Tibial artery (tissue), 4 donors: ENCODE measurements around the gene CDYL2.

Experiments used
- DNase-seq, 2 donors: peaks; one replicate each; pipeline ENCODE4 v3.0.0-alpha.2; 2019
- H3K27ac ChIP-seq, 2 donors: fragments of 200-600 bp; sonication (generic) in 1 of 2; 1 replicate in 1 of 2; 2 replicates in 1 of 2; pipeline ENCODE4 v1.5.1; 2018 to 2019; ENCODE audit warnings: mild to moderate bottlenecking in 1 of 2
- H3K27me3 ChIP-seq, 2 donors: fragments of 200-600 bp; sonication (generic) in 1 of 2; one replicate each; pipeline versions ENCODE4 v1.5.1 to v1.6.0; 2016 to 2019
- H3K36me3 ChIP-seq, 3 donors: fragments of 200-600 bp; sonication (generic) in 2 of 3; one replicate each; pipeline ENCODE4 v1.5.1; 2016 to 2019; ENCODE audit warnings: mild to moderate bottlenecking in 2 of 3
- H3K4me1 ChIP-seq, 4 donors: fragments of 200-600 bp; sonication (generic) in 2 of 4; 1 replicate in 3 of 4; 2 replicates in 1 of 4; pipeline ENCODE4 v1.5.1; 2016 to 2019
- H3K4me3 ChIP-seq, 2 donors: fragments of 200-600 bp; sonication (generic) in 1 of 2; 1 replicate in 1 of 2; 2 replicates in 1 of 2; pipeline ENCODE4 v1.5.1; 2018 to 2019; ENCODE audit warnings: mild to moderate bottlenecking in 2 of 2
- H3K9me3 ChIP-seq, 3 donors: fragments of 200-600 bp; sonication (generic) in 1 of 3; one replicate each; pipeline ENCODE4 v1.5.1; 2016 to 2019
- CTCF ChIP-seq, 2 experiments: fragments of 200-600 bp in 1 of 2; fragments of 450-650 bp in 1 of 2; IDR thresholded peaks; one replicate each; pipeline ENCODE4 v1.5.1; 2017 to 2019; ENCODE audit warnings: antibody characterized with exemption in 2 of 2, mild to moderate bottlenecking in 1 of 2, moderate library complexity in 1 of 2
- intact Hi-C: fragments of 100-400 bp; cut with DNase I; formaldehyde crosslinking; loops from one replicate; pipeline ENCODE4 v1.15.0; 2023; ENCODE audit warnings: low total_unique reads

CDYL2 gene

GRCh38 chr16:80587071-80587470, 217.3 kb downstream of the CDYL2 start:
- no peak overlapping the region for H3K4me3 ChIP-seq
- no peak for TF ChIP-seq CTCF (IDR thresholded peaks at IDR 0.05)
- H3K36me3 ChIP-seq = no peaks in the 10 kb centered on the region
- no peak overlapping the region for H3K27ac ChIP-seq
- no peaks in the 10 kb centered on the region for H3K9me3 ChIP-seq
- no peak for DNase-seq
- H3K4me1 ChIP-seq = no peaks in the 10 kb centered on the region
- no peaks in the 10 kb centered on the region for H3K27me3 ChIP-seq
- intact Hi-C loops = no loop called here

GRCh38 chr16:80586476-80586875, 217.9 kb downstream of the CDYL2 start:
- H3K4me1 ChIP-seq = no peaks in the 10 kb centered on the region

GRCh38 chr16:80585764-80586163, 218.6 kb downstream of the CDYL2 start:
- Histone ChIP-seq H3K27ac (no peak overlapping the region), H3K4me1 (no peaks in the 10 kb centered on the region), H3K27me3 (no peaks in the 10 kb centered on the region), H3K36me3 (no peaks in the 10 kb centered on the region), H3K4me3 (no peak overlapping the region), H3K9me3 (no peaks in the 10 kb centered on the region)
- intact Hi-C loops = no loop called here
- TF ChIP-seq CTCF (IDR thresholded peaks at IDR 0.05) = no peak
- DNase-seq = no peak

More at GRCh38 chr16:80586476-80586875, 217.9 kb downstream of the CDYL2 start:
- no peaks in the 10 kb centered on the region for H3K9me3 ChIP-seq
- H3K27me3 ChIP-seq = no peaks in the 10 kb centered on the region
- H3K4me3 ChIP-seq = no peak overlapping the region
- H3K27ac ChIP-seq = no peak overlapping the region
- no peak for TF ChIP-seq CTCF (IDR thresholded peaks at IDR 0.05)
- H3K36me3 ChIP-seq = no peaks in the 10 kb centered on the region
- intact Hi-C loops = no loop called here
- no peak for DNase-seq

- no peak overlapping the region for H3K27ac ChIP-seq
- intact Hi-C loops = no loop called here
- H3K4me1 ChIP-seq = no peaks in the 10 kb centered on the region
- H3K4me3 ChIP-seq = no peak overlapping the region
- no peaks in the 10 kb centered on the region for H3K27me3 ChIP-seq
- no peaks in the 10 kb centered on the region for H3K36me3 ChIP-seq
- peak in 1 of 2 donors; percentile 26 for DNase-seq
- H3K9me3 ChIP-seq = no peaks in the 10 kb centered on the region
- no peak for TF ChIP-seq CTCF (IDR thresholded peaks at IDR 0.05)
These were observed 220.9 kb downstream of the CDYL2 start for GRCh38 chr16:80583466-80583865.

GRCh38 chr16:80580109-80580832, 224.1 kb downstream of the CDYL2 start:
- intact Hi-C loops = no loop called here
- H3K4me3 ChIP-seq = no peak overlapping the region
- no peak overlapping the region for H3K27ac ChIP-seq
- no peaks in the 10 kb centered on the region for H3K9me3 ChIP-seq
- H3K36me3 ChIP-seq = no peaks in the 10 kb centered on the region
- H3K4me1 ChIP-seq = no peaks in the 10 kb centered on the region
- no peak for DNase-seq
- H3K27me3 ChIP-seq = no peaks in the 10 kb centered on the region
- TF ChIP-seq CTCF (IDR thresholded peaks at IDR 0.05) = no peak
